ENCODE data around the gene AIG1. TPM values are rescaled to one million over a fixed set of nuclear protein-coding genes. Genes with fewer than 3 reads are reported as not detected.

Gene AIG1
- total RNA-seq, 1 experiment from 2014 or later: 51.1 TPM

DNA sequence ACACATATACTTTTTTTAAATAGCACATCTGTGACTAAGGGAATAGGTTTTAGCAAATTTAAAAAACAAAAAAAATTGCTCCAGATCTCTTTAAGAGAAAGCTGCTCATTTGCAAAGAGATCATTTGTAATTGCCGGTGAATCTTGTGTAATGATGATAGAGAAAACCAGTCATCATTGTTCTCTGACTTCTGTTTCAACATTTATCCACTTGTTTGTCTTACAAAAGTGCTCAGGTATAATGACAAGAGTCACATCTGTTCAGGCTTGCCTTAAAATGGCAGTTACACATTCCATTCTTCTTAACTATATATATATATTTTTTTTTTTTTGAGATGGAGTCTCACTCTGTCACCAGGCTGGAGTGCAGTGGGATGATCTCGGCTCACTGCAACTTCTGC is 165.2 kb downstream of the AIG1 start:
- no peak for TF ChIP-seq FOSL1 (IDR thresholded peaks at IDR 0.05; ENCODE audit: low read depth)
- TF ChIP-seq ZNF274 (IDR thresholded peaks at IDR 0.05; ENCODE audit: low read depth, low read length): no peak
- TF ChIP-seq CBX3 (IDR thresholded peaks at IDR 0.05; ENCODE audit: low read depth): no peak
- TF ChIP-seq CEBPB (IDR thresholded peaks at IDR 0.05; ENCODE audit: low read depth): no peak
- TF ChIP-seq POLR2A (IDR thresholded peaks at IDR 0.05; ENCODE audit: borderline replicate concordance, extremely low read depth, insufficient read depth, insufficient read length): no peak
- POLR2A ChIA-PET: no interaction called here
- Histone ChIP-seq H3K9me2 (ENCODE audit: insufficient read depth) (no peaks in the 10 kb centered on the region), H3K79me2 (ENCODE audit: insufficient read depth, low read length) (no peaks in the 10 kb centered on the region), H3K27ac (ENCODE audit: low read depth, low read length) (no peak overlapping the region), H3K27me3 (ENCODE audit: insufficient read depth, low read length) (no peaks in the 10 kb centered on the region), H3K4me1 (ENCODE audit: control insufficient read depth in 1 of 2, insufficient read depth in 2 of 2, low read length in 2 of 2) (no peaks in the 10 kb centered on the region), H2AFZ (ENCODE audit: low read depth, low read length, poor library complexity, severe bottlenecking) (no peak overlapping the region), H3K4me3 (replicated peaks in 1 of 2; ENCODE audit: low read depth in 1 of 2, low read length in 2 of 2) (no peak overlapping the region), H3K9me3 (ENCODE audit: control insufficient read depth in 1 of 2, insufficient read depth in 1 of 2, low read depth in 1 of 2, low read length in 2 of 2) (no peaks in the 10 kb centered on the region), H3K9ac (ENCODE audit: low read length) (no peak overlapping the region), H3K36me3 (ENCODE audit: control insufficient read depth in 1 of 2, insufficient read depth in 2 of 2, low read length in 2 of 2) (no peaks in the 10 kb centered on the region), H4K20me1 (ENCODE audit: insufficient read depth) (no peaks in the 10 kb centered on the region), H3K4me2 (ENCODE audit: low read length) (no peak overlapping the region)
- CTCF ChIA-PET: no interaction called here
- ATAC-seq (no peak), DNase-seq (ENCODE audit: low read depth, low spot score) (no peak)
- BruUV-seq (replicated peaks): no TSS peak
- intact Hi-C loops (cut with micrococcal nuclease): no loop called here
- RAD21 ChIA-PET (ENCODE audit: low non-redundant PET in 1 of 2, low total read pairs in 2 of 2, uncharacterized antibody in 2 of 2, unreplicated experiment in 2 of 2): no interaction called here

- Histone ChIP-seq H3K27me3 (ENCODE audit: insufficient read depth, low read length) (no peaks in the 10 kb centered on the region), H3K27ac (ENCODE audit: low read depth, low read length) (no peak overlapping the region), H3K4me1 (ENCODE audit: control insufficient read depth in 1 of 2, insufficient read depth in 2 of 2, low read length in 2 of 2) (no peaks in the 10 kb centered on the region), H3K36me3 (ENCODE audit: control insufficient read depth in 1 of 2, insufficient read depth in 2 of 2, low read length in 2 of 2) (no peaks in the 10 kb centered on the region), H2AFZ (ENCODE audit: low read depth, low read length, poor library complexity, severe bottlenecking) (no peak overlapping the region), H3K9me2 (ENCODE audit: insufficient read depth) (no peaks in the 10 kb centered on the region), H3K9ac (ENCODE audit: low read length) (no peak overlapping the region), H3K9me3 (ENCODE audit: control insufficient read depth in 1 of 2, insufficient read depth in 1 of 2, low read depth in 1 of 2, low read length in 2 of 2) (no peaks in the 10 kb centered on the region), H3K79me2 (ENCODE audit: insufficient read depth, low read length) (no peaks in the 10 kb centered on the region), H3K4me2 (ENCODE audit: low read length) (no peak overlapping the region), H3K4me3 (replicated peaks in 1 of 2; ENCODE audit: low read depth in 1 of 2, low read length in 2 of 2) (no peak overlapping the region), H4K20me1 (ENCODE audit: insufficient read depth) (no peaks in the 10 kb centered on the region)
- ChIA-PET RAD21 (ENCODE audit: low non-redundant PET in 1 of 2, low total read pairs in 2 of 2, uncharacterized antibody in 2 of 2, unreplicated experiment in 2 of 2) (no interaction called here), CTCF (no interaction called here), POLR2A (no interaction called here)
- no TSS peak for BruUV-seq (replicated peaks)
- intact Hi-C loops (cut with micrococcal nuclease): no loop called here
- TF ChIP-seq EZH2 (IDR thresholded peaks at IDR 0.05) (no peak), ZFX (IDR thresholded peaks at IDR 0.05) (no peak), SIN3A (IDR thresholded peaks at IDR 0.05; ENCODE audit: low read depth) (no peak)
- TF ChIP-seq, protein P1, sequence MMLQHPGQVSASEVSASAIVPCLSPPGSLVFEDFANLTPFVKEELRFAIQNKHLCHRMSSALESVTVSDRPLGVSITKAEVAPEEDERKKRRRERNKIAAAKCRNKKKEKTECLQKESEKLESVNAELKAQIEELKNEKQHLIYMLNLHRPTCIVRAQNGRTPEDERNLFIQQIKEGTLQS (IDR thresholded peaks at IDR 0.05): no peak
- ATAC-seq (no peak), DNase-seq (ENCODE audit: low read depth, low spot score) (no peak)
Measured at GRCh38 chr6:143227675-143228074, 167.0 kb downstream of the AIG1 start.
